ENCODE measurements around the gene PTX4. TPM values are rescaled to one million over a fixed set of nuclear protein-coding genes. Genes with fewer than 3 reads are reported as not detected.

Gene PTX4
- total RNA-seq, 1 donor from 2014 or later: under 0.01 TPM

DNA sequence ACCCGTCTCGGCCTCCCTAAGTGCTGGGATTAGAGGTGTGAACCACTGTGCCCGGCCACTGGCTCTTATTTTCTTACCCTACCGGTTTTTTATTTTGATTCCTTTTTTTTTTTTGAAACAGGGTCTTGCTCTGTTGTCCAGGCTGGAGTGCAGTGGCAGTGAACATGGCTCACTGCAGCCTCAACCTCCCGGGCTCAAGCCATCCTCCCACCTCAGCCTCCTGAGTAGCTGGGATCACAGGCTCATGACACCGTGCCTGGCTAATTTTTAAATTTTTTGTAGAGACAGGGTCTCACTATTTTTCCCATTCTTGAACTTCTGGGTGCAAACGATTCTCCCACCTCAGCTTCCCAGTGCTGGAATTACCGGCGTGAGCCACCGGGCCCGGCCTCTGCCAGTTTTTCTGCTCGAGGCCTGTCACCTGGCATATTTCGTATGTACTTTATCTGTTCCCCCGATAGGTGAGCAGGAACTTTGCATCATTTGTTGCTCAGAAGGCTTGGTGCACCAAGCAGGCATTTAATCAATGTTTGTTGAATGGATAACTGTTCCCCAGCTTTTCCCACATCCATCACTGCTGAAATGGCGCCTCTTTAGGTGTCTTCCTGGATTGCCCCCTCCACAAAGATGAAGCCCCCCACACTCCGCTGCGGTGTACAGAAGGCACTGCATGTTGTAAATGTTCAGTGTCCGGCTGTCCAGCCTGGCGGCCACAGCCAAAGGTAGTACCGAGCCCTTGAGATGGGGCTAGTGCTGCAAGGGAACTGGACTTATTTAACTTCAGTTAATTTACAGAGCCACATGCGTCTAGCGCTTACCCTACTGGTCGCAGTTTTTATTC lies 3.6 kb upstream of the PTX4 start:
- DNase-seq (ENCODE audit: low read depth) (no peak), FAIRE-seq (no peak)
- no peaks in the 10 kb centered on the region for H3K27me3 ChIP-seq (ENCODE audit: control insufficient read depth, insufficient read depth, low read length)
- peaks cover 9% of the 10 kb centered on the region for H3K36me3 ChIP-seq (ENCODE audit: control insufficient read depth, insufficient read depth, low read length)
- peak overlapping the region; percentile 83 for H3K4me3 ChIP-seq (ENCODE audit: low read depth, low read length)
- TF ChIP-seq, protein P1, sequence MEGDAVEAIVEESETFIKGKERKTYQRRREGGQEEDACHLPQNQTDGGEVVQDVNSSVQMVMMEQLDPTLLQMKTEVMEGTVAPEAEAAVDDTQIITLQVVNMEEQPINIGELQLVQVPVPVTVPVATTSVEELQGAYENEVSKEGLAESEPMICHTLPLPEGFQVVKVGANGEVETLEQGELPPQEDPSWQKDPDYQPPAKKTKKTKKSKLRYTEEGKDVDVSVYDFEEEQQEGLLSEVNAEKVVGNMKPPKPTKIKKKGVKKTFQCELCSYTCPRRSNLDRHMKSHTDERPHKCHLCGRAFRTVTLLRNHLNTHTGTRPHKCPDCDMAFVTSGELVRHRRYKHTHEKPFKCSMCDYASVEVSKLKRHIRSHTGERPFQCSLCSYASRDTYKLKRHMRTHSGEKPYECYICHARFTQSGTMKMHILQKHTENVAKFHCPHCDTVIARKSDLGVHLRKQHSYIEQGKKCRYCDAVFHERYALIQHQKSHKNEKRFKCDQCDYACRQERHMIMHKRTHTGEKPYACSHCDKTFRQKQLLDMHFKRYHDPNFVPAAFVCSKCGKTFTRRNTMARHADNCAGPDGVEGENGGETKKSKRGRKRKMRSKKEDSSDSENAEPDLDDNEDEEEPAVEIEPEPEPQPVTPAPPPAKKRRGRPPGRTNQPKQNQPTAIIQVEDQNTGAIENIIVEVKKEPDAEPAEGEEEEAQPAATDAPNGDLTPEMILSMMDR (IDR thresholded peaks at IDR 0.05; ENCODE audit: insufficient read depth, low read length, severe bottlenecking): no peak

DNA sequence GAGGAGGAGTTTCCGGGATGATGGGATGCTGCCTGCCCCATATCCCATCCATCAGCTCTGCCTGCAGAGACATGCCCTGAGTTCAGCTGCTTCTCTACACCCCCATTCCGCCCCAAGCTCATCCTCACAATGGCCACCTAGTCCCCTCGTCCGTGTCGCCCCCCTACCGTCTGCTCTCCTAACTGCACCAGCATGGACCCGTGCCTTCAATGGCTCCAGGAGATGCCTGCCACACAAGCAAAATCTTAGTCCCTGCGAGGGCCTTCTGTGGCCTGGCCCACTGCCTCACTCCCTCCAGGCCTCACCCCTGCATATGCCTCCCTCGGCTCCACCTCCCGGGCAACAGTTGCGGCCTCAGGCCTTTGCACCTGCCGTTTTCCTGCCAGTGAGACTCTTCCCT lies 2.6 kb upstream of the PTX4 start:
- DNase-seq (ENCODE audit: low read depth) (no peak), FAIRE-seq (no peak)
- H3K36me3 ChIP-seq (ENCODE audit: control insufficient read depth, insufficient read depth, low read length): peaks cover 7% of the 10 kb centered on the region
- H3K4me3 ChIP-seq (ENCODE audit: low read depth, low read length): no peak overlapping the region
- H3K27me3 ChIP-seq (ENCODE audit: control insufficient read depth, insufficient read depth, low read length): no peaks in the 10 kb centered on the region
- TF ChIP-seq, protein P1 (IDR thresholded peaks at IDR 0.05; ENCODE audit: insufficient read depth, low read length, severe bottlenecking): no peak

DNA sequence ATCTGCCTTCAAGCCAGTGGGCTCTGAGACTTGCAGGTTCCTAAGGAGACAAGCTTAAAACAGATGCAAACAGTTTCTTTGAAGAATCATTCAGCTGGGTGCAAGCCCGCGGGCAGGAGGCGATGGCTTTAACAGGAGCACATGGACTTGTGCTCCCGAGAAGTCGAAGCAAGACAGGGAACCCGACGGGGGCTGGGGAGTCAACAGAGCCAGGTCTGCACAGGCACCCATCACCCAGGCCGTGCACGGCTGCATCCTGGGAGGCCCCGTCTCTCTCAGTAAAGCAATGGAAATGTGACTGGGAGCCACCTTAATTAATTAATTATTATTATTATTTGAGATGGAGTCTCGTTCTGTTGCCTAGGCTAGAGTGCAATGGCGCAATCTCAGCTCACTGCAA lies 333 bp upstream of the PTX4 start:
- Histone ChIP-seq H3K36me3 (ENCODE audit: control insufficient read depth, insufficient read depth, low read length) (no peaks in the 10 kb centered on the region), H3K4me3 (ENCODE audit: low read depth, low read length) (no peak overlapping the region), H3K27me3 (ENCODE audit: control insufficient read depth, insufficient read depth, low read length) (no peaks in the 10 kb centered on the region)
- TF ChIP-seq, protein P1 (IDR thresholded peaks at IDR 0.05; ENCODE audit: insufficient read depth, low read length, severe bottlenecking): no peak
- DNase-seq (ENCODE audit: low read depth): no peak
- no peak for FAIRE-seq

DNA sequence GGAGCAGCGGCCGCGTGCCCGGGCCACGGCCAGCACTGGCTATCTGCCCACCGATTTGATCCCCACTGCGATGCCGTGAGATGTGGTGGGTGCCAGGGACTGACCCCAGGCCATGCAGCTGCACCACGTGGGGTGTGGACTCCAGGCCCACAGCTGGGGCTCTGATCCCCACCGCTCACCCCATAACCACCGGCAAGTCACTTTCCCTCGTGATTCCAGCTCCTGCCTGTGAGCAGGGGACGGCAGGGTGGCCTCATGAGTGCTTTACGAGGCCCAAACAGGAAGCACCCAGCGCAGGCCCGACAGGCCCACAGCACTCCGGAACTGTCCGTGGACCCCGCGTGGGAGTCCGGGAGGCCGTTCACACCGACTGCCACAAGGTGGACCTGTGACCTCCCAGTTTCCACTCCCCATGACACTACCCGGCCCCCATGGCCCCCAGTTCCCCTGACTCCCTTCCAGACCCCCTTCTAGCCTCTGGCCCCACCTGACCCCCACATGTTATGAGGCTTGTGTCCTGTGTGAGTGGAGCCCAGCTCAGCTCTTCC lies 616 bp downstream of the PTX4 start:
- TF ChIP-seq, protein P1 (IDR thresholded peaks at IDR 0.05; ENCODE audit: insufficient read depth, low read length, severe bottlenecking): no peak
- DNase-seq (ENCODE audit: low read depth) (no peak), FAIRE-seq (no peak)
- Histone ChIP-seq H3K4me3 (ENCODE audit: low read depth, low read length) (no peak overlapping the region), H3K27me3 (ENCODE audit: control insufficient read depth, insufficient read depth, low read length) (no peaks in the 10 kb centered on the region), H3K36me3 (ENCODE audit: control insufficient read depth, insufficient read depth, low read length) (no peaks in the 10 kb centered on the region)

DNA sequence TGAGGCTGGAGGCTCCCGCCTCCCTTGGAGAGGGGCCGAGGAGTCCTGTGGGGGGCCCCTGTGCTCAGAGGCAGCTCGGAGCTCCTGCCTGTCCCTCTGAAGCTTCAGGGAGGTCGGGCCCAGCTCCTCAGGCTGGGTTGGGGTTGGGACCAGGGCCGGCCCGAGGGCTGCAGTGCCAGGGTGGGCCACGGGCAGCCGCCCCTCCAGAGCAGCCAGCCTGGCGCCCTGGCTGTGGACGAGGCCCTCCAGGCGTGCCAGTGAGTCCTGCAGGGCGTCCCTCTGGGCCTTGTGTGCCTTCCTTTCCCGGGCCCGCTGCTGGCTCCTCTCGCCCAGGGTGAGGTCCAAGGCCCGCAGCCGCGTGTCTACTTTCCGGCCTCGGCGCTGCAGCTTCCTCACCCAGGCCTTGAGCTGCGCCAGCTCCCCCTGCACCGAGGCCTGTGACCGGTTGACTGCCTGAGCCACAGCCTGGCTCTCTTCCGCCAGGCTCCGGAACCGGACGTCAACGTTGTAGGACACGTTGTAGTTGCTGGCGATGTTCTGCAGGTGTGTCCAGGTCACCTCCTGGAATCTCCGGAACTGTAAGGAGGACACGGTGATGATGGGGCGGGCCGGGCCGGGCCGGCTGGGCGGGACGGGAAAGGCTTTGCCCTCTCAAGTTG lies 1.2 kb downstream of the PTX4 start:
- Histone ChIP-seq H3K4me3 (ENCODE audit: low read depth, low read length) (no peak overlapping the region), H3K36me3 (ENCODE audit: control insufficient read depth, insufficient read depth, low read length) (no peaks in the 10 kb centered on the region), H3K27me3 (ENCODE audit: control insufficient read depth, insufficient read depth, low read length) (no peaks in the 10 kb centered on the region)
- FAIRE-seq (no peak), DNase-seq (ENCODE audit: low read depth) (no peak)
- TF ChIP-seq, protein P1 (IDR thresholded peaks at IDR 0.05; ENCODE audit: insufficient read depth, low read length, severe bottlenecking): no peak
